Kidney glomerular epithelial cell (primary cell): ENCODE measurements around the gene ELP4.

Source experiments
- DNase-seq: peaks from one replicate; lab custom pipeline; 2025; lab: John Stamatoyannopoulos, UW

Gene ELP4

DNA sequence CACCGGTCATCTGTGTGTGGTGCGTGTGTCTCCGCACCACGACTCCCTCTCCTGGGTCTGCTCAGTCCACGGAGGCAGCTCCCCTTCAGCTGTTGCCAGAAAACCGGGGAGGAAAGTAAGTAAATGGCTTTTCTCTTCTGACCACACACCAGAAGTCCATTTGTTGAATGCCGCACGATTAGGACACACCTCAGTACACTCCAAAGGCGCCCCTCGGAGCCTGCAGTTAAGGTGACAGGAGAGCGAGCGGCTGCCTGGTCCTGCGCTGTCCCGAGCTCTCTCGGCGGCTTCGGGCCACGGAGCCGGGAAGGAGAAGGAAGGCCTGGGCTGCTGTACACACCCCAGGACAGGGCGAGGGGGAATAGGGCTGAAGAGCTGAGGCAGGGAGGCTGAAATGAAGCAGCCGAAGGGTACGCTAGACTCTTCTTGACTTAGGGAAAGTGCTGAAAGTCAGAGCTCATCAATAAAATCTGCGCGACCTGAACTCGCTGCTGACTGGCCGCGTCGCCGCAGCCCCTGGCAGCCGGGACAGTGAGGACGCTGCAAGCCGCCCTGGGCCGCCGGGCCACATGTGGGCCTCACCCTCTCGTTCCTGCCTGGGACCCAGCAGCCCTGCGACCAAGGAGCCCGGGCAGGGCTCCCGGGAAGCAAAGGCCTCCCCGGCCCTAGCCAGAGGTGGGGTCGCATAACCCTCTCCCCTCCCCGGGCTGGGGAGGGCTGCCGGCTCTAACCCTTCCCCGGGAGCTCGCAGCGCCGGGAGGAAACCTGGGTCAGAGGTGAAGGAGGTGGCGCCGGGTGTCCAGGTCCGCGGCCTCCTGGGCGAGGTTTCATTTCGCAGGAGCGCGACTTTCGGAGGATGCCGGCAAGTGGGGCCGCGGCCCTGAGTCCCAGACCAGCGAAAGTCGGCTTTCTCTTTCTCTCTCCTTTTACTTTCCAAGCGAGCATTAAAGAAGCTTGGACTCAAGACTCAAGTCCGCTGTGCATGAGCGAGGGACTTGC lies 303.1 kb downstream of the ELP4 start:
- DNase-seq: no peak

DNA sequence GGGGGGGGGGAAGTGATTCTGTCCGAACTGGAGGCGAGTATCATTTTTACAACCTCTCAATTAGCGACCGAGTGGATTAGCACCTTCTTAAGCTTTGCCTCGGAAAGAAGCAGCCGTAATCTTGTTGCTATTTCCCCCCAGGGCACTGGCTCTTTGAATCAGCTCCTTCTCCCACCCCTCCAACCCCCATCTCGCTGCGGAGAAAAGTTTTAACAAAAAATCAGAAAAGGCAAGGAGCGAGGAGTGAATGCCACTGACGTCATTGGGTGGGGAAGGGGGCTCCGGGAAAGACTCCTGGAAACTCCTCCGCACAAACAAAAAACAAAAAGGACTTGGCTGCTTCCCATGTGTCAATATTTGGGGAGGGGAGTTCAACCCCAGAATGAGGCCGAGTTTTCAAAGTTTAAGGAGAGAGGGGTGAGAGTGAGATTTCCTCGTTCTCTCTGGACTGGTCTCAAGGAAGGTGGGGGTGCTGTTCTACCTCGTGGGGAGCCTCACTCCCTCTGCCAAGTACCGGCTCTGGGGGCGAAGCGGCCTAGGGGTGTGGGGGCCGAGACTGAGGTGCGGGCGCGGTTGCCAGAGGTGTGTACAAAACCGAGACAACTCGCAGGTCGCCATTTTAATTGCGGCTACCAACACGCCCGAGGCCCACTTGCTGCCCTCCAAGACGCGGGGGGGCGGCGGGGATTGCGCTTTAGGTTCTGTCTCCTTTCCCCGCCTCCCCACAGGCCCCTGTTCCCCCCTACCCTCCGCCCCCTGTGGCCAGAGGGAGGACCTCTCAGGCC lies 304.0 kb downstream of the ELP4 start:
- DNase-seq: no peak

DNA sequence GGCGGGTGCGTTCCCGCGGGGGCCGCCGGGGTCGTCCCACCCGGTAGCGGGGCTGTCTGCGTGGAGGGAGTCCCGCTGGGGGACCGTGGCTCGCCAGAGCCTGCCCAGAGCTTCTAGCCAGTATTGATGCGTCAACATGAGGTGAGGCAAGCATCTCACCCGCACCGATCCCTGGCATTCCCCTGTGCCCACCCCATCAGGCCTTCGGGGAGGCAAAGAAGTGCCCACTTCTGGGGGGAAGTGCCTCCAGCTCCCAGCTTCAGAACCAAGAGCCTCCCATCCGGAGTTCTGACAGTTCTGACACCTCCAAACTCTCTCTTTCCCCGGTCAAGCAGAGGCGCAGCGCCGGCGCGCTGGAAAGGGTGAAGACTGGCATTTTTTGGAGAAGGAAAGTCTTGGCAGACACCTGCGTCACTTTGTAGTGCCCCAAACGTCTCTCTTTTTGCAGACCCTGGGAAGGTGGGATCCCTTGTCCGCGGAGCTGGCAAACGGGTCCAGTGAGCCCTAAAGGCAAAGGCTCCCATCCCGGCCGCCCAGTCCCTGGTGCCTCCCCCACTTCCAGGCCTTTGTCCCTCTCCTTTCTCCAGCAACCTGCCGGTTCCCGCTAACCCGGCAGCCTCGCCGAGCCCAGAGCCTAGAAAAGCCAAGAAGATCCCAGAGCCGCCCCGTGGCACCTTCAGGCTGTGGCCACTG lies 304.8 kb downstream of the ELP4 start:
- DNase-seq: no peak

DNA sequence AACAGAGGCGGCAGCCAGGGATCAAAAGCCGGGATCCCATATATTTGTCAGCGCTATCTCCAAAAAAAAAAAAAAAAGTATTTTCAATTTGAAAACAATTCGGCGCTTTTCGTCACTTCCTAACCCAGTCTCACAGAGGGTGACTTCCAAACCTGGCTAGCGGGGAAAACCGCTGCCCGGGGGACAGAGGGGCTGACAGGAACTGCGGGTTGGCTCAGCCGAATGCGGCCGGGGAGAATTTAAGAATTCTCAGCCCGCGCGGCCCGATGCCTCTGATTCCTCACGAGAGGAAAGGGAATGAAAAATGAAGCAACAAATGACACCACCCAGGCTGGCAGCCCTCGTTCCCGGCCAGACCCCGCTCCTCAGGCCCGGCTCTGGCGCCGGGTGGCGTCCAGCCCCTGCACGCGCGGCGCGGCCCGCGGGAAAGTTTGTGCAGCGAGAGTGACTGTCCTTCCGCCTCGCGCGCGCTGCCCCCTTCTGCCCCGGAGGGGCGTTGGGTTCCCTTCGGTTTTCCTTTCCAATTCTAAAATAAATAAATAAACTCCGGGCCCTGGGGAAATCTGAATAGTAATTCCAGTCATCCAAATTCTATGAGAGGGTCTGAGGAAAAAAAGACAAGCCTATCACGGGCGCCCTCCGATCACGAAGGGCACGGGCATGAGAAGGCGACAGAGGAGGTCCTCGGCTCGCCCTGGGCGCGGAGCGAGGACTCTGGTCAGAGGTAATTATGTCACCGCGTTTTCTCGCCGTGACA lies 306.3 kb downstream of the ELP4 start:
- DNase-seq: no peak

DNA sequence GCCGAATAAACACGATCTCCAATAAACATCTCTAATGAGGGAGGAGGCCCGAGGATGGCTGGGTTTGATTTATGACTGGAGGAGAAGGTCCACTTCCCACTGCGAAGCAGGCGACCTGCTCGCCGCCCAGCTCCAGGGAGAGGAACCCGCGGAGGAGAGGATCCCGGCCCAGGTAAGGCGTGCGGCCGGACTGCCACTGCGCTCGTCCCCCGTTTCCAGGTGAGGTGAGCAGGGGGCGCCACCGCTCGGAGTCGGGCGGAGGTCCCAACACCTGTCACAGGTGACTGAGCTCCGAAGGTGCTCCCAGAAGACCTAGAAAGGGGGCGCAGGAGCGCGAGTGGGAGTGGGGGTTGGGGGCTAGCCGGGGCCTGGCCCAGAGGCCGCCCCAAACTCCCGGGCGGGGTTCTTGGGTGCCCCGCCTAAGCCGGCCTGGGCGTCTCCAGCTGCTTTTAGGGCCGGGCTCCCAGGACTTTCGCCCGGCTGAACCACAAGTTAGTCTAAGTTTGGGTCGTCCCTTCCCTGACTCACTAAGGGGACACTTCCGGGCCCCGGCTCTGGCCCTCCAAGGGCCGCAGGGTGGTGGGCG lies 307.0 kb downstream of the ELP4 start:
- no peak for DNase-seq

DNA sequence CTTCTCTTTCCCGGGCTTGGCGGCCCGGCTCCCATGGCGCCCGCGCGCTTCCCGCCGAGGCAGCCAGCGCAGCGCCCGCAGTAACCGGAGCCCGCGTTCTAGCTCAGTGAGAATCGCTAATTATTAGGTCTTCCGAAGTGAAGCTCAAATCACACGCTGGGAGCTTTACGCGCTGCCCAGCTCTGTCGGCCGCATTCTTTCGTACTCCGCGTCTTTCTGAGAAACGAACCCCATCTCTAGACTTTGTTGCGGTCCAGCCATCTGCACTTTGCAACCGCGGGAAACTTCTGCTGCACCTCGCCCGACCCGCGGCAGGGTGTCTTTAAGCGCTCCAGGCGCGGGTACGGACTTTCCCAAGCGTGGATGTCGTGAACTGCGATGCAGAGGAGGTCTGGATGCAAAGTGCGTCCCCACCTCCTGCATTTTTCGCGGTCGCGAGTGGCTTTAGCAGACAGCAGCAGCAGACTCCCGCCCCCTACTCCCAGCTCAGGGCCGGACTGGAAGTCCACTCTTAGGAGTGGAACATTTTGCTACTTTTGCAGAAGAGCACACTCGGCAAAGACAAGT lies 307.6 kb downstream of the ELP4 start:
- no peak for DNase-seq

DNA sequence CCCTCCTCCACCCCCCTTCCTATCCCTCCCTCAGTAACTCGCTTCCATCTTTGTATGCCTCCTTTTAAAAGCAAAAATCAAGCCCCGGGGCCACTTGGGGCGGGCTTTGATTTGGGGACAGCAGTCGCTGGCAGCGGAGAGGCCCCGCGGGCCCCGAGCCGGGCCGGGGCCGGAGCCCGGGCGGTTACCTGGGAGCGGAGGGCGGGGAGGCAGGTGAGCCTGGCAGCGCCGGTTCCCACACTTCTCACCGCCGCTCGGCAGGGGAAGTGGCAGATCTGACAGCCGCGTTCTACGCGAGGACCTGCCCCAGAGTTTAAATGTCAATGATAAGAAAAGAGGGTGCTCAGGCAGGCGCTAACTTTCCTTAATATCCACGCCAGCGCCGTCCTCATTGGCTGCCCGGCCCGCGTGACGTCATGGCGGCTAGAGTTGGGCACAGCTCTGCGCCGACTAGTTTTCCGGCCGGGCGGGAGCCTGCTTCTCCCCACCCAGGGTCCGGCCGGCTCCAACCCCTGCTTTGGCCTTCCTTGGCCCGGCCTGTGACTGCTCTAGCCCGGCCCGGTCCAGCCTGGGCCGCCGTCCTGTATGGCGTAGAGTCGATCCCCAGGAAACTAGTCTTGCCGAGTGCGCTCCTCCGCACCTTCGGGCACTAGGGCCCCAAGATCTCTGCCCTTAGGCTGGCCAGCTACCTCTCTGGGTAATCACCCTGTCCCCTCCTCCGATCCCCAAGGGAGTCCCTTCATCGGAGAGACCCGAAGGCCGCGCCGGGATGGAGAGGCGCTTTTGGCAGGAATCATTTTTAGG lies 308.3 kb downstream of the ELP4 start:
- DNase-seq: no peak

DNA sequence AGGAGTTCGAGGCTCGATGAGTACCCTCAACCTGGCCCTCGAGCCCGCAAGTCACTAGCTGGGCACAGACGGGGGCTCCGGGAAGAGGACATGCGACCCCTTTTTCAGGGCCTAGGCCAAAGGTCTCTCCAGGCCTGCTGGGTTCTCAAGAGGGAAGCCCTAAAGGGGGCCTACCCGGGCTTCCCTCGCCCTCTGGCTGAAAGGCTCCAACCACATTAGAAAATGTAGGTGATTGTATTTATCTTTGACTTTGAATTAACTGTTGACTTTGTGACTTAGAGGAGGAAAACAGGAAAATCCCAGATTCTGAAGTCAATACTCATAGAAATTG lies 308.8 kb downstream of the ELP4 start:
- DNase-seq: no peak

DNA sequence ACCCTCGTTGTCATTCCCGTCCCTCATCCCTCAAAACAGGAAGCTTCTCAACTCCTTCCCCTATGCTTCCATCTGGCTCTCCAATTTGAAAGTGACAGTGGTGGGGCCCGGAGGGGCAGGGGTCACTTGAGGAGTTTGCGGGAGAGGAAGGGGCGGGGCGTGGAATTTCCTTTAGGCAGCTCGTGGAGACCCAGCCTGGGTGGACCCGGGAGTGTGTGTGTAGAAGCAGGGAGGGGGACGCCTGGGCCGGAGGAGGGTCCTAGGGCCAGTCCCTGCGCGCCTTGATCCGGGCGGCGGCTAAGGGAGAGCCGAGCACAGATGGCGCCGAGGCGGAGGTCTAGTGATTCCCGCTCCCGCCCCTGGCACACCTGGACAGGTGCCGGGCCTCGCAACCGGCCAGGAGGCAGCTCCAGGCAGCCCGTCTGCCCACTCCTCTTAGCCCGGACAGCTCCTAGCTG lies 309.3 kb downstream of the ELP4 start:
- DNase-seq: no peak

DNA sequence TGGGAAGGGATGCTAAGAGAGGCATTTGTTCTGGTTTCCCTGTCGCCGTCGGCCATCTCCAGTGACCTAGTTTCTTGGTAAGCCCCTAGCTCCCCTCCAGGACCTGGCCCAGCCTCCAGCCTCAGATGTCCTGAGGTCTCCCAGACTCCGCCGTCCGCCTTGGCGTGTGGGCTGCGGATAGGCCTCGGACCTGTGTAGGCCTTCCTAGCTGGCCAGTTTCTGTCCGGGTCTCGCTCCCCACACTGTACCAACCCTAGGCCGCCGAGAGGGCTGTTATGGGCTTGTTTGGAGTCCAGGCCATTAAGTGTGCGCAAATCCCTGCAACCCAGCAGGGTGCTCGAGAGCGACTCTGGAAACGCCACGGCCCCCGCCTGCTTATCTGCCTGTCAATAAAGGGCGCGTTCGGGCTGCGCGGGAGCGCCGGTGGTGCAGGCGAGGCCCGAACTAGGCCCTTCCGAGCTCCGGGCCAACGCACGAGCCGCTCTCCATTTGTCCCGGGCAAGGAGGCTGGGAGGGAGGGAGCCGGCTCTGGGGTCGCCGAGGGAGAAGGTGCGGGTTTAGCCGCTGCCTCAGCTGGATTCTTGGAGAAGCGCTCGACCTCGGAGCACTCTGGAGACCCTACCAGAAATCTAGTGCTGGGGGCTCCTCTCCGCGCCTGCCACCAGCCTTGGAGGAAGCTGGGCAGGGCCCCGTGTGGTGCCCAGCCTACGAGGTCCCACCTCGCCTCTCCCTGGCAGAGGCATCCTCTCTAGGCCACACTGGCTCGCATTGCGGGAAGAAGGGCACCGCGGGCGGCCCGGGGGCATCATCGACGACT lies 310.3 kb downstream of the ELP4 start:
- no peak for DNase-seq

DNA sequence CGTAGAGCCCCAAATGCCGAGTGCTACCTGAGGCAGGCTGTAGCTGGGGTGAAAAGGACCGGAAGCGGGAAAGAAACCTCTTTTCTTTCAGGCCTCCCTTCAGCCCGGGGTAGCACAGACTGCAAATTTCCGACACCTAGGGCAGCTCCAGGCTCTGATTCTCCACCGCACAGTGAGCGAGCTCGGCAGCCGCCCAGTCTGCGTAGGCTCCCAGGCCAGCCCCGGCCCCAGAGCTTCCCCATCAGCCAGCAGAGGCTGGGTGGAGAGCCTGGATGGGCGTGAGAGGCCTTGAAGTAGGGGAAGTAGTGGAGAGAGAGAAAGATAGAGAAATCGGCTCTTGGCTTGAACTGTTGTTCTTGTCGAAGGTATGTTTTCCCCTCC lies 310.9 kb downstream of the ELP4 start:
- no peak for DNase-seq

DNA sequence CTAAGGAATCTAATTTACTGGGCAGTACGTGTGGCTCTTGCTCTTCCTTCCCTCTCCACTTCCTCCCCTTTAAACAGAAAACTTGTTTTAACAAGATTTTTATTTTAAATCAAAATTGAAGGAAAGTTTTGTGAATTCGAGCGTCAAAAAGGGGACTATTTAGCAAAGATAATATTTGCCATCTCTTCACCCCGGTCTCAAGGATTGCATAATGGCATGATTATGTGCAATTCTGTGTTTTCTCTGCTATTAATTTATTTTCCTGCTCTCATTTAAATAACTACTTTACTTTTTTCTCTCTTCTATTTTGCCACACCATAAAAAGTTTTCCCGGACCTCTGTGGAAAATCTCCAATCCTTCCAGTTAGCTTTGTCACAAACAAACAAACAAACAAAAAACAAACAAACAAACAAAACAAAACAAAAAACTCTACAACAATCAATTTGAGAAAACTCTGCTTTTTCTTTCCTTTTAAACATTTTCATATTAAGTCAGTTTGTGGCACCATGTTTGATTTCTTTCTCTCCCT lies 311.7 kb downstream of the ELP4 start:
- no peak for DNase-seq

DNA sequence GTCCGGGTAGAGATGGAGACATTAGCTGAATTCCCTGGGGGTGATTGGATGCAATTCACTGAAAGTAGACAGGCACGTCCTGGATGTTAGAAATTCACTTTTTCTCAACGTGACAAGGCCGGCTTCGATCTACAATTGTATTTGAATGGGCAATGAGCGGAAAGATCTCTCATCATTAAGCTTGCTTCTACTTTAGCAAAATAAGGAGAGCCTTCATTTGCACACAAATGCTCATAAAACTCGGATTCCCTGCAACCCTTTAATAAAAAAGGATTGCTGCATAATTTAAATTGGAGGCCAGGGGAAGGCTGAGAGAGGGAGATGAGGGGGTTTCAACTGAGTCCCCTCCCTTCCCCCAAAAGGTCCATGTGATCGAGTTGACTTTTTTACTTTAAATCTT lies 312.2 kb downstream of the ELP4 start:
- DNase-seq: no peak

DNA sequence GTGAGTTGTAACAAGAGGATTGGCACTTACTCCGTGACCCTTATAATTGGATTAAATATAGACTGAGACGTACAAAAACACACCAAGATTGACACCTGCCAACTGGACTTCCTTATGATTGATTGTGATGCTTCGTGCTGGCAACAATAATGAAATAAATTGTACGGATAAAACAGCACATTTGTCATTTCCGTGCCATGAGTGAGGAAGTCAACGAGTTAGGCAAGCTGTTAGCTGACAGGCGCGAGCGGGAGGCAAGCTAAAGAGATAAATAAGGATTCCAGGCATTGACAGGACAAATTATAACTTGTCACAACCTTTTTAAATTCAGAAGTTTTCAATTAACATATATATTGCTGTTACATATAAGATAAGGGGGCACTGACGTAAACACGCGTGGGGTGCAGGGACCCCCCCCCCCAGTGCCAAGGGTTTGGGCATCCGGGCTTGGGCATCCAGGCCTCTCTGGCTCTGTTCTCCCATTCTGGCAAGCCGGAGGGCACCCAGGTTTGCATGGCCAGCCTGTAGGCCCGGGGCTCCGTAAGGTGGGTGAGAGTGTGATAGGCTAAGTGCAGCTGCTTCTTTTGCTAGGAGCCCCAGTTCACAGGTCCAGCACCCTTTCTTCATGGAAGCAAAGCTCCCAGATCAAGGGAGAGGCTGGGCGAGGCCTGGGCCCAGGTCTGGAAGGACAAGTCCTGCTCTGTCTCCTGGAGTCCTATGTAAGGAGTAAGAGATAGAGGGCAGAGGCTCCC lies 312.8 kb downstream of the ELP4 start:
- no peak for DNase-seq

DNA sequence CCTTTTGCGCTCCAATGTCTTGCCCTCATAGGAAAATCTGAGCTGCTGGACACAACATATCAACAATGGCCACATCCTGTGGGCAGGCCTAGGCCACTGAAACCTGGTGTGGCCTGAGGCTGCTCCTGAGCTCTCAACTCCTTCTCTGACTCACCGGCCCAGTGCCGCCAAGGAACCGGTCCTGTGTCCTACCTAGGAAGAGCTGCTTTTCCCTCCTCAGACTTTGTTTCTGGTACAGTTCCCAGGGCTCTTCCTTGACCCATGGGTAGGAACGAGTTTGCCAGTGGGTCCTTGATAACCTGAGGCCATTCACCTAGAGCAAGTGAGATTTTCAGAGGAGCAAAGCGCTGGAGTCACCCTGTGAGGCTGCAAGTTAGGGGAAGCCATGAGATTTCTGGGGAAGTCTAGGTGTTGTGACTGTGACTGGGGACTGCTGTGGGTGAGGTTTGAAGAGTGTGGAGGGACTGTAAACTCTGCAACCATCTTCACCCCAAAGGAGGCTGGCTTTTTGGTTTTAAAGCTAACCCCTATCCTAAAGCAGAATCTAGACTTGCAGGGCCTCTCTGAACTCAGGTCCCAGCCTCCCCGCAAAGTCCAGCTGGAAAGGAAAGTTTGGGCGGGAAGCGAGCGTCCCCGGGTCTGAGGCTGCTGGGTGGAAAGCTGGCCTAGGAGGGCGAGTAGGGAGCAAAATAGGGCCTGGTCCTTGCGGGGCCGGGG lies 313.5 kb downstream of the ELP4 start:
- DNase-seq: no peak

DNA sequence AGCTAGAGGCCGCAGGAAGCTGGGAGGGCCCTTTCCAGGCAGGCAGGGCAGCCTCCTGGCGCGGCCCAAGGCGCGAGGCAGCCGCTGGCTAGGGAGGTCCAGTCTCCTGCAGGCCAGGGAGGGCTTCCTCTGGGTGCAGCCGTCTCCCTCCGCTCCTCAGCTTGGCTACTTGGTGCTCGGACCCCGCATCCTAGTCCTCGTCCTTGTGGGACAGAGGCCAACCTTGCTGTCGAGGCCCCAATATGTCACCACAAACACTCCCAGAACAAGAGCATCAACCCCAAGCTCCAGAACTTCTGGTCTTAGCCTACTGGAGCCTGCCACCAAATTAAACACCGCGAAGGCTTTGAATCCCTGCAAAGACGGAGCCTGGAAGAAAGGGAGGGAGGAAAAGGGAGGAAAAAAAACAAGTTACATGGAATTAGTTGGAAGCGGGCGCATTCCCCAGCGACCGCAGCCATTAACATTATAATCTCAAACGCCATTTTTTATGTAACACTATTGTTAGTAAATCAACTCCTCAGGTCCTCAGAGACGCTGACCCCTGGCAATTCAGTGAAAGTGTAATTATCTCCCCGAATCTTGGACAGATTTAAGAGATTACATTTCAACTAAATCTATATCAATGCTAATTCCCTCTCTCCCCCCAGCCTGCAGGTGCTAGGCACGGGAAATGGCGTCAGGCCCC lies 314.2 kb downstream of the ELP4 start:
- DNase-seq: no peak

DNA sequence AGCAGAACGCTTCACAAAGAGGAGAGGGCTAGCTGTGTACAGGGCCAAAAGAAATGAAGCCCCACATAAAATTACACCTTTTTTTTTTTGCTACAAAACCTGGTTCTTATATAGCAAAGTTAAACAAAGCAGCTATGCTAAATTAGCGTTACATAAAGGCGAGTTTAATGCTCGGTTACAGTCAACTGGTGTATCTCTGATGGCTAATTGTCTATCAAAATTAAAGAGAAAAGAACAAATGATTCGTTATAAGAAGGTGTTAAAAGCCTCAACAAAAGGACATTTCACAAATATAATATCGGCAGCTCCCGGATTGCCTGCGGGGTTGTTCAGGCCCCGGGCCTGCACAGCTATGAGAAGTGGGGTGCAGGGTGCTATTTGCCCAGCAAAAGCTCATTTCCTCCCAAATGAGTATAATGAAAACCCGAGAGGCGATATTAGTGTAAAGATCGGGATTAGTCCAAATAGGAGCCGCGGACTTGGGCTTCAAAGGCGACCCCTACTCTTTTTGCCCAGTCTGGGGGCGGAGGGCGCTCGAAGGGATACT lies 314.8 kb downstream of the ELP4 start:
- DNase-seq: no peak
